ENCODE measurements around the gene MAP3K19. TPM values are rescaled to one million over a fixed set of nuclear protein-coding genes. Genes with fewer than 3 reads are reported as not detected.
A peak's percentile ranks its signal among the peaks of the same experiment; 100 is the strongest.

The MAP3K19 gene
- total RNA-seq, 1 experiment from 2014 or later = not detected

GRCh38 chr2:134926231-134926931 lies 120.9 kb downstream of the MAP3K19 start:
- no peak overlapping the region for H3K27ac ChIP-seq (ENCODE audit: low read length)
- 0 out of 2 replicates have a peak, but pooled peaks cover 2% of the 10 kb centered on the region for H3K36me3 ChIP-seq (ENCODE audit: control insufficient read depth, insufficient read depth, low read length)
- no peaks in the 10 kb centered on the region for H3K9me3 ChIP-seq (ENCODE audit: control insufficient read depth, insufficient read depth, low read depth, low read length)
- ATAC-seq (0 out of 2 replicates have a peak, but pooled peaks have one; percentile 36), DNase-seq (ENCODE audit: low read depth, low spot score) (no peak)
- ChIA-PET POLR2A (no interaction called here), CTCF (no interaction called here)
- intact Hi-C loops (cut with micrococcal nuclease; ENCODE audit: unreplicated experiment) (no loop called here), in situ Hi-C loops (cut with HindIII; ENCODE audit: low pct_unique_long_range_greater_than_20kb, low sequenced_read_pairs) (no loop called here)
- no TSS peak for BruUV-seq (replicated peaks)
- no peaks in the 10 kb centered on the region for H3K27me3 ChIP-seq (ENCODE audit: control insufficient read depth, insufficient read depth, low read length)
- H3K4me3 ChIP-seq (ENCODE audit: low read depth in 2 of 2, low read length in 2 of 2) = no peak overlapping the region
- H3K4me1 ChIP-seq (ENCODE audit: control insufficient read depth, insufficient read depth, low read length) = peaks cover 12% of the 10 kb centered on the region
- no peak for TF ChIP-seq SIN3A (IDR thresholded peaks at IDR 0.05; ENCODE audit: borderline replicate concordance, insufficient read depth, low read depth, low read length)
- TF ChIP-seq TCF7L2 (IDR thresholded peaks at IDR 0.05; ENCODE audit: low read depth, low read length) = no peak
- no peak for TF ChIP-seq POLR2AphosphoS5 (IDR thresholded peaks at IDR 0.05; ENCODE audit: low read depth, low read length)
- TF ChIP-seq, protein P1, sequence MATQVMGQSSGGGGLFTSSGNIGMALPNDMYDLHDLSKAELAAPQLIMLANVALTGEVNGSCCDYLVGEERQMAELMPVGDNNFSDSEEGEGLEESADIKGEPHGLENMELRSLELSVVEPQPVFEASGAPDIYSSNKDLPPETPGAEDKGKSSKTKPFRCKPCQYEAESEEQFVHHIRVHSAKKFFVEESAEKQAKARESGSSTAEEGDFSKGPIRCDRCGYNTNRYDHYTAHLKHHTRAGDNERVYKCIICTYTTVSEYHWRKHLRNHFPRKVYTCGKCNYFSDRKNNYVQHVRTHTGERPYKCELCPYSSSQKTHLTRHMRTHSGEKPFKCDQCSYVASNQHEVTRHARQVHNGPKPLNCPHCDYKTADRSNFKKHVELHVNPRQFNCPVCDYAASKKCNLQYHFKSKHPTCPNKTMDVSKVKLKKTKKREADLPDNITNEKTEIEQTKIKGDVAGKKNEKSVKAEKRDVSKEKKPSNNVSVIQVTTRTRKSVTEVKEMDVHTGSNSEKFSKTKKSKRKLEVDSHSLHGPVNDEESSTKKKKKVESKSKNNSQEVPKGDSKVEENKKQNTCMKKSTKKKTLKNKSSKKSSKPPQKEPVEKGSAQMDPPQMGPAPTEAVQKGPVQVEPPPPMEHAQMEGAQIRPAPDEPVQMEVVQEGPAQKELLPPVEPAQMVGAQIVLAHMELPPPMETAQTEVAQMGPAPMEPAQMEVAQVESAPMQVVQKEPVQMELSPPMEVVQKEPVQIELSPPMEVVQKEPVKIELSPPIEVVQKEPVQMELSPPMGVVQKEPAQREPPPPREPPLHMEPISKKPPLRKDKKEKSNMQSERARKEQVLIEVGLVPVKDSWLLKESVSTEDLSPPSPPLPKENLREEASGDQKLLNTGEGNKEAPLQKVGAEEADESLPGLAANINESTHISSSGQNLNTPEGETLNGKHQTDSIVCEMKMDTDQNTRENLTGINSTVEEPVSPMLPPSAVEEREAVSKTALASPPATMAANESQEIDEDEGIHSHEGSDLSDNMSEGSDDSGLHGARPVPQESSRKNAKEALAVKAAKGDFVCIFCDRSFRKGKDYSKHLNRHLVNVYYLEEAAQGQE (IDR thresholded peaks at IDR 0.05; ENCODE audit: insufficient read depth in 1 of 2, low read depth in 2 of 2, low read length in 1 of 2) = no peak
- TF ChIP-seq, protein P2, sequence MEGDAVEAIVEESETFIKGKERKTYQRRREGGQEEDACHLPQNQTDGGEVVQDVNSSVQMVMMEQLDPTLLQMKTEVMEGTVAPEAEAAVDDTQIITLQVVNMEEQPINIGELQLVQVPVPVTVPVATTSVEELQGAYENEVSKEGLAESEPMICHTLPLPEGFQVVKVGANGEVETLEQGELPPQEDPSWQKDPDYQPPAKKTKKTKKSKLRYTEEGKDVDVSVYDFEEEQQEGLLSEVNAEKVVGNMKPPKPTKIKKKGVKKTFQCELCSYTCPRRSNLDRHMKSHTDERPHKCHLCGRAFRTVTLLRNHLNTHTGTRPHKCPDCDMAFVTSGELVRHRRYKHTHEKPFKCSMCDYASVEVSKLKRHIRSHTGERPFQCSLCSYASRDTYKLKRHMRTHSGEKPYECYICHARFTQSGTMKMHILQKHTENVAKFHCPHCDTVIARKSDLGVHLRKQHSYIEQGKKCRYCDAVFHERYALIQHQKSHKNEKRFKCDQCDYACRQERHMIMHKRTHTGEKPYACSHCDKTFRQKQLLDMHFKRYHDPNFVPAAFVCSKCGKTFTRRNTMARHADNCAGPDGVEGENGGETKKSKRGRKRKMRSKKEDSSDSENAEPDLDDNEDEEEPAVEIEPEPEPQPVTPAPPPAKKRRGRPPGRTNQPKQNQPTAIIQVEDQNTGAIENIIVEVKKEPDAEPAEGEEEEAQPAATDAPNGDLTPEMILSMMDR (IDR thresholded peaks at IDR 0.05) = no peak

DNA sequence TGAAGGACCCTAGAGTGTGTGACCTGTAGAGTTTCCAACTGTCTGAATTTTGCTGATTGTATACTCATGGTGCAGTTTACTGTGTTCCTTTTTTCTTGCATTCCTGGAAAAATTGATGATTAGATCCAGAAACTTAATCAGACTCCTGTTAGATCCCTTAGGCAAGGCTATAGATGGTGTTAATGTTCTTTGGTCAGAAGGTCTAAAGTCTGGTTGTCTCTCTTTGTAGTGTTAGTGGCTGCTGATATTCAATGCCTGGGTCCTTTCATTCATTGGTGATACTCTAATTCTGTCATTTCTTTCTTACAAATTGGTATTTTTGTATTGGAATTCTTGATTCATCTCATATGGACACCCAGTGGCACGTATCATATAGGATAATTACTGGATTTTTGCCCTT lies 122.3 kb downstream of the MAP3K19 start:
- CTCF ChIA-PET = no interaction called here
- DNase-seq (ENCODE audit: low read depth, low spot score) (no peak), ATAC-seq (no peak)
- no peak overlapping the region for H3K4me3 ChIP-seq (ENCODE audit: low read depth in 2 of 2, low read length in 2 of 2)
- H3K9me3 ChIP-seq (ENCODE audit: control insufficient read depth, insufficient read depth, low read depth, low read length) = no peaks in the 10 kb centered on the region
- POLR2A ChIA-PET = no interaction called here
- no peak for TF ChIP-seq SIN3A (IDR thresholded peaks at IDR 0.05; ENCODE audit: borderline replicate concordance, insufficient read depth, low read depth, low read length)
- TF ChIP-seq TCF7L2 (IDR thresholded peaks at IDR 0.05; ENCODE audit: low read depth, low read length) = no peak
- H3K27ac ChIP-seq (ENCODE audit: low read length) = no peak overlapping the region
- H3K27me3 ChIP-seq (ENCODE audit: control insufficient read depth, insufficient read depth, low read length) = no peaks in the 10 kb centered on the region
- H3K36me3 ChIP-seq (ENCODE audit: control insufficient read depth, insufficient read depth, low read length) = peaks cover 8% of the 10 kb centered on the region
- intact Hi-C loops (cut with micrococcal nuclease; ENCODE audit: unreplicated experiment) (no loop called here), in situ Hi-C loops (cut with HindIII; ENCODE audit: low pct_unique_long_range_greater_than_20kb, low sequenced_read_pairs) (no loop called here)
- no TSS peak for BruUV-seq (replicated peaks)
- peaks cover 12% of the 10 kb centered on the region for H3K4me1 ChIP-seq (ENCODE audit: control insufficient read depth, insufficient read depth, low read length)

Measured in Panc1 (cell line).